SK-N-SH (cell line): Measurements from ENCODE around the gene DGAT2.

Experiments
- CHD2 ChIP-seq: fragments of 150-350 bp; IDR thresholded peaks from 2 replicates; pipeline ENCODE4 v1.6.1; 2018; ENCODE audit warnings: low read length; ENCODE audit not compliant: partially characterized antibody
- MEF2A ChIP-seq: IDR thresholded peaks from 2 replicates; pipeline ENCODE4 v1.4.0; 2012; ENCODE audit warnings: low read depth, borderline replicate concordance
- MXI1 ChIP-seq: IDR thresholded peaks from 2 replicates; pipeline ENCODE4 v1.6.1; 2012; ENCODE audit warnings: mild to moderate bottlenecking, low read depth, low read length, improper control_type of control experiment
- POLR2AphosphoS5 ChIP-seq: IDR thresholded peaks from 2 replicates; pipeline ENCODE4 v1.6.1; 2012; ENCODE audit warnings: low read depth, low read length
- YY1 ChIP-seq: IDR thresholded peaks from 2 replicates; pipeline ENCODE4 v1.4.0; 2012; ENCODE audit warnings: low read depth, mild to moderate bottlenecking
- TF ChIP-seq, protein P1 (sequence below): fragments of 200-600 bp; sonication (generic); IDR thresholded peaks from 2 replicates; pipeline ENCODE4 v1.6.1; 2017; ENCODE audit warnings: antibody characterized with exemption, mild to moderate bottlenecking, moderate library complexity
- TF ChIP-seq, protein P2 (sequence below): IDR thresholded peaks from 2 replicates; pipeline ENCODE4; 2012

DNA sequence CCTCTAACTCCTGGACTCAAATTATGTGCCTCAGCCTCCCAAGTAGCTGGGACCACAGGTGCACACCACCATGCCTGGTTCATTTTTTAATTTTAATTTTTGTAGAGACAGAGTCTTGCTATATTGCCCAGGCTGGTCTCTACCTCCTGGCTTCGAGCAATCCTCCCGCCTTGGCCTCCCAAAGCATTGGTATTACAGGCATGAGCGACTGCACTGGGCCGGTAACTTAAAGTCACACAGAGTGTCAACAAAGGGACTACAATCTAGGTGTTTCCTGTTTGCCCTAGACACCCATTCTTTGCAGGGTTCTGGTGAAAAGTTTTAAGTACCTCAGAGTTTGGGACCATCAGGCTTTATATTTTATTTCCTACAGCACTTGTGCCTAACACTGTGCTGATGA is 54.8 kb downstream of the DGAT2 start:
- TF ChIP-seq, protein P1, sequence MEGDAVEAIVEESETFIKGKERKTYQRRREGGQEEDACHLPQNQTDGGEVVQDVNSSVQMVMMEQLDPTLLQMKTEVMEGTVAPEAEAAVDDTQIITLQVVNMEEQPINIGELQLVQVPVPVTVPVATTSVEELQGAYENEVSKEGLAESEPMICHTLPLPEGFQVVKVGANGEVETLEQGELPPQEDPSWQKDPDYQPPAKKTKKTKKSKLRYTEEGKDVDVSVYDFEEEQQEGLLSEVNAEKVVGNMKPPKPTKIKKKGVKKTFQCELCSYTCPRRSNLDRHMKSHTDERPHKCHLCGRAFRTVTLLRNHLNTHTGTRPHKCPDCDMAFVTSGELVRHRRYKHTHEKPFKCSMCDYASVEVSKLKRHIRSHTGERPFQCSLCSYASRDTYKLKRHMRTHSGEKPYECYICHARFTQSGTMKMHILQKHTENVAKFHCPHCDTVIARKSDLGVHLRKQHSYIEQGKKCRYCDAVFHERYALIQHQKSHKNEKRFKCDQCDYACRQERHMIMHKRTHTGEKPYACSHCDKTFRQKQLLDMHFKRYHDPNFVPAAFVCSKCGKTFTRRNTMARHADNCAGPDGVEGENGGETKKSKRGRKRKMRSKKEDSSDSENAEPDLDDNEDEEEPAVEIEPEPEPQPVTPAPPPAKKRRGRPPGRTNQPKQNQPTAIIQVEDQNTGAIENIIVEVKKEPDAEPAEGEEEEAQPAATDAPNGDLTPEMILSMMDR = no peak
- TF ChIP-seq YY1 = no peak
- TF ChIP-seq POLR2AphosphoS5 = no peak
- no peak for TF ChIP-seq MEF2A
- TF ChIP-seq CHD2 = no peak
- TF ChIP-seq, protein P2, sequence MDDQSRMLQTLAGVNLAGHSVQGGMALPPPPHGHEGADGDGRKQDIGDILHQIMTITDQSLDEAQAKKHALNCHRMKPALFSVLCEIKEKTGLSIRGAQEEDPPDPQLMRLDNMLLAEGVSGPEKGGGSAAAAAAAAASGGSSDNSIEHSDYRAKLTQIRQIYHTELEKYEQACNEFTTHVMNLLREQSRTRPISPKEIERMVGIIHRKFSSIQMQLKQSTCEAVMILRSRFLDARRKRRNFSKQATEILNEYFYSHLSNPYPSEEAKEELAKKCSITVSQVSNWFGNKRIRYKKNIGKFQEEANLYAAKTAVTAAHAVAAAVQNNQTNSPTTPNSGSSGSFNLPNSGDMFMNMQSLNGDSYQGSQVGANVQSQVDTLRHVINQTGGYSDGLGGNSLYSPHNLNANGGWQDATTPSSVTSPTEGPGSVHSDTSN = no peak
- no peak for TF ChIP-seq MXI1
